BJ (cell line): Measurements from ENCODE around the gene BTBD2. TPM values are rescaled to one million over a fixed set of nuclear protein-coding genes. Genes with fewer than 3 reads are reported as not detected.

ENCODE experiments used
- CTCF ChIA-PET: fragments of 350-600 bp; formaldehyde crosslinking; extraction: SDS; loops from one replicate; lab custom pipeline; 2021; ENCODE audit warnings: antibody characterized with exemption, inconsistent platforms; lab: Yijun Ruan, JAX
- POLR2A ChIA-PET: fragments of 300-600 bp; sonication (Branson Sonifier 250); formaldehyde crosslinking; extraction: SDS; loops from one replicate; lab custom pipeline; 2021; ENCODE audit warnings: antibody characterized with exemption; lab: Charles Lee
- DNase-seq: peaks from one replicate; pipeline ENCODE4 v3.0.0-alpha.2; 2011; ENCODE audit warnings: low read depth
- H3K27me3 ChIP-seq: 2 replicates; pipeline ENCODE4 v1.6.0; 2011; ENCODE audit warnings: low read length; ENCODE audit not compliant: control insufficient read depth, insufficient read depth
- H3K36me3 ChIP-seq: 2 replicates; pipeline ENCODE4 v1.5.1; 2011; ENCODE audit warnings: low read length; ENCODE audit not compliant: control insufficient read depth, insufficient read depth
- H3K4me3 ChIP-seq: 2 replicates; pipeline ENCODE4 v1.5.1; 2011; ENCODE audit warnings: low read depth, mild to moderate bottlenecking, control low read depth, low read length
- polyA plus RNA-seq: library from polyadenylated mRNA; depleted of rRNA; stranded (reverse); fragments of >200 nt; gene quantifications from 2 replicates; pipeline ENCODE4 v1.2.3, GENCODE V29; 2011
- TF ChIP-seq, protein P1 (sequence below): IDR thresholded peaks from 2 replicates; pipeline ENCODE4 v1.5.1; 2011; ENCODE audit warnings: low read depth, mild to moderate bottlenecking, control low read depth, inconsistent platforms, low read length, moderate library complexity; ENCODE audit not compliant: insufficient read depth

Gene BTBD2
- polyA plus RNA-seq, 1 experiment: 39.3 TPM

DNA sequence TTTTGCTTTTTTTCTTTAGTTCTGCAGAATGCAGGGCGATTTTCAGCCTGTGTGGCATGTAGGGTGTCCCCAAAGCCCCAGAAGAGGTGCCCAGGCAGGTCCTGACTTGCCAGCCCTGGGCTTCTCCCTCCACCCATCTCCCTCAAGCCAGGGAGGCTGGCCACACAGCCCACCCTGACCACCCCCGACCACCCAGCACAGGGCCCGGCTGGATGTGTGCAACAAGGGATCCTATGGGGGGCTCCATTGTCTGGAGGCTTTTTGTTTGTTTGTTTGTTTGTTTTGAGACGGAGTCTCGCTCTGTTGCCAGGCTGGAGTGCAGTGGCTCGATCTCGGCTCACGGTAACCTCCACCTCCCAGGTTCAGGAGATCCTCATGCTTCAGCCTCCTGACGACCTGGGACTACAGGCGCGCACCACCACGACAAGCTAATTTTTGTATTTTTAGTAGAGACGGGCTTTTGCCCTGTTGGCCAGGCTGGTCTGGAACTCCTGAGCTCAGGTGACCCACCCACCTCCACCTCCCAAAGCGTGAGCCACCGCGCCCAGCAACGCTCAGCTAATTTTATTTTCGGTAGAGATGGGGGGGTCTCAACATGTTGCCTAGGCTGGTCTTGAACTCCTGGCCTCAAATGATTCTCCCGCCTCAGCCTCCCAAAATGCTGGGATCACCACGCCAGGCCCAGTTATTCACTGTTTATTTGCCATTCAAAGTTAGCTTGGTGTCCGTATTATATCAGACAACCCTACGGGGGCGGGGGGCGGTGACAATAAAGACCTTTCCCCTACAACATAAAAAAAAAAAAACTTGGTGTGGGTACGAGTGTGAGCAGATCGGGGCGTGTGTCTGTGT is 43.3 kb upstream of the BTBD2 start:
- POLR2A ChIA-PET: no interaction called here
- Histone ChIP-seq H3K27me3 (no peaks in the 10 kb centered on the region), H3K4me3 (no peak overlapping the region), H3K36me3 (no peaks in the 10 kb centered on the region)
- TF ChIP-seq, protein P1, sequence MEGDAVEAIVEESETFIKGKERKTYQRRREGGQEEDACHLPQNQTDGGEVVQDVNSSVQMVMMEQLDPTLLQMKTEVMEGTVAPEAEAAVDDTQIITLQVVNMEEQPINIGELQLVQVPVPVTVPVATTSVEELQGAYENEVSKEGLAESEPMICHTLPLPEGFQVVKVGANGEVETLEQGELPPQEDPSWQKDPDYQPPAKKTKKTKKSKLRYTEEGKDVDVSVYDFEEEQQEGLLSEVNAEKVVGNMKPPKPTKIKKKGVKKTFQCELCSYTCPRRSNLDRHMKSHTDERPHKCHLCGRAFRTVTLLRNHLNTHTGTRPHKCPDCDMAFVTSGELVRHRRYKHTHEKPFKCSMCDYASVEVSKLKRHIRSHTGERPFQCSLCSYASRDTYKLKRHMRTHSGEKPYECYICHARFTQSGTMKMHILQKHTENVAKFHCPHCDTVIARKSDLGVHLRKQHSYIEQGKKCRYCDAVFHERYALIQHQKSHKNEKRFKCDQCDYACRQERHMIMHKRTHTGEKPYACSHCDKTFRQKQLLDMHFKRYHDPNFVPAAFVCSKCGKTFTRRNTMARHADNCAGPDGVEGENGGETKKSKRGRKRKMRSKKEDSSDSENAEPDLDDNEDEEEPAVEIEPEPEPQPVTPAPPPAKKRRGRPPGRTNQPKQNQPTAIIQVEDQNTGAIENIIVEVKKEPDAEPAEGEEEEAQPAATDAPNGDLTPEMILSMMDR: no peak
- no peak for DNase-seq
- CTCF ChIA-PET: interaction anchor here (0.6 to 2.7 kb wide), 2 partner anchors 39 to 42 kb away, joined by 3 to 8 read pairs; no protein-coding TSS in a partner anchor

DNA sequence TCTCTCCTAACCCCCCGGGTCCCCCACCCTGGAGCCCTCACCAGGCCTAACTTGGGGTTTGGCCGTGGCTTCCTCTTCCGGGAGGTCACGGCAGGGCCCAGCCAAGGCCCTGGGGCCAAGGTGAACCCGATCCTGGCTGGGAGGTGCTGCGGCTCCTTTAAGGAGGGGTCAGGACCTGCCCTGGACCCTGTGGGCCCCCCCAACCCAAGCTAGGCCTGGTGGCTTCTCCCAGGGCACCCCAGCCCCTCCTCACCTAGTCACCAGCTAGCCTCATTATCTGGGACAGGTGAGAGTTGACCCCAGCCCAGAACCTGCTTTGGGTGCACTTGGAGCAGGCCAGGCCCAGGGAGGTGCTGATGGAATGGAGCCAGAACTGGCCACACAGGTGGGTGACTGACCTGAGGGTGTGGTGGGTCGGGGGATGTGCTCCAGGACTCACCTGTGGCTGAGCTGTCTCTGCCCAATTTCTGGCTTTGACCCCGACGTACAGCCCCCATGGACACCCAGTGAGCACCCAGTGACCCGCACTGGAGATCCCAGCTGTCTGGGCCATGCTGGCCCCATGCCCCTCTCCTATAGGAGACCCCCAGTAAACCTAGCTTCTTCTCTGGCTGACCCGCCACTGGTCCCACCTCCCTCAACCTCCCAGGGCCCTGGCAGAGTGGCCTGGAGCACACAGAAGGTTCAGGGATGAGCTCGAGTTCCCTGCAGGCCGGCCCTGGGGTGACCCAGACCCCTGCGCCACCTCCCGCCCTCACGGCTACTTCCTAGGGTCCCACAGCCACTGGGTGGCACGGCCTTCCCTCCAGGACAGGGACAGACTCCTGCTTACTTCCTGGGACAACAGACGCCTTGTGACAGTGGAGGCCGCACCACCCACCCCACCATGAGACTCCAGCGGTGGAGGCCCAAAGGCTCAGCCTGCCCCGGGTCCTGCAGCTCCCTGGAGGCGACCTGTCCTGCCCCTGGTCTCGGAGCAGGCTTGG is 42.3 kb upstream of the BTBD2 start:
- DNase-seq: no peak
- POLR2A ChIA-PET: no interaction called here
- Histone ChIP-seq H3K36me3 (no peaks in the 10 kb centered on the region), H3K4me3 (no peak overlapping the region), H3K27me3 (no peaks in the 10 kb centered on the region)
- CTCF ChIA-PET: interaction anchor here (2.7 kb wide), 1 partner anchor 38 kb away, joined by 8 read pairs; no protein-coding TSS in a partner anchor
- TF ChIP-seq, protein P1: no peak

DNA sequence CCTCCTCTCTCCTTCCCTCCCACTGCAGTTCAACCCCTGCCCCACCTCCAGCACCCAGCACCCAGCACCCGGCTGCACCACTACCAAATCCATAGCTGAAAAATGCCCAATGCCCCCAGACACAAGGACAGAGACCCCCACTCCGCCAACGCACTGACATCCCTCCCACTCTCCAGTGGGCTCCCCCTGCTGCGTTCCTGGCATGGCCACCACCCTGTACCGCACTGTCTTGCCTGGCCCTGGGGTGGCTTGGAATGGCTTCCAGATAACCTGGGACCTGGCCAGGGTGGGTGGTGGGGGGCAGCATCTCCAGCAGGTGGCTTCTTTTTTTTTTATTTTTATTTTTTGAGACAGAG is 41.3 kb upstream of the BTBD2 start:
- no peak for DNase-seq
- ChIA-PET POLR2A (no interaction called here), CTCF (interaction anchor here (1.0 to 1.1 kb wide), 2 partner anchors 9 to 54 kb away, joined by 3 read pairs; no protein-coding TSS in a partner anchor)
- H3K36me3 ChIP-seq: no peaks in the 10 kb centered on the region
- H3K27me3 ChIP-seq: no peaks in the 10 kb centered on the region
- H3K4me3 ChIP-seq: no peak overlapping the region
- TF ChIP-seq, protein P1: no peak

DNA sequence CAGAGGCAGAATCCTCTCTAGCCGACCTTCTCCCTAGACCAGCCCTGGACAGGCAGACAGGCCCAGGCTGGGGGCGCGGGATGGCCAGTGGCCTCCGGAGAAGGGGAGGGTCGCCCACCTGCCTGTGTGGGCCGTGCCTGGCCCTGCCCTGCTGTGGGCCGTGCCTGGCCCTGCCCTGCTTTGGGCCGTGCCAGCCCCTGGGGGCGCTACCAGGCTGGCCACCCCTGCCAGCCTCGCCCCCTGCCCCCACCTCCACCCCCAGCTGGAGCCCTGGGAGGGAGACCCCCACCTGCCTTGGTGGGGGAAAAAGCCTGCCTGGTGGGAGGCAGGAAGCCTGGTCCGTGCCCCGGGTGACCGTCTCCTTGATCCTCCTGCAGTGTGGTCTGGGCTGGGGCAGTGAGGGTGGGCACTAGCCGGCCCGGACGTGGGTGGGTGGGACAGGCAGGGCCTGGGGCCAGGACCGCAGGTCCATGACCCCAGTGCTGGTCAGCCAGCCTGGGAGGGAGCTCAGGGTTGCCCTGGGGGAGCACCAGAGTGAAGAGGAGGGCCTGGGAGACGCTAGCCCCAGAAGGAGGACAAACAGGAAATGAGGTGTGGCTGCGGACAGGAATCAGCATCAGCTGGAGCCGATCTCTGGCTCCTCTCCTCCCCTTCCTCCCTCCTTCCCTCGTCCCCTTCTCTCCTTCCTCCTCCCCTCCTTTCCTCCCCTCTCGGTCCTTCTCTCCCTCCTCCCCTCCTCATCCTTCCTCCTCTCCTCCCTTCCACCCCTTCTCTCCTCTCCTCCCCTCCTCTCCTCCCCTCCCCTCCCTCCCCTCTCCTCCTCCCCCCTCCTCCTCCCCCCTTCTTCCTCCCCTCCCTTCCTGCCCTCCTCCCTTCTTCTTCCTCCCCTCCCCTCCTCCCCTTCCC is 40.7 kb upstream of the BTBD2 start:
- TF ChIP-seq, protein P1: 0 out of 2 replicates have a peak, but pooled peaks have one; percentile 12
- CTCF ChIA-PET: interaction anchor here (1.0 to 1.1 kb wide), 2 partner anchors 9 to 53 kb away, joined by 3 read pairs; no protein-coding TSS in a partner anchor
- Histone ChIP-seq H3K36me3 (no peaks in the 10 kb centered on the region), H3K27me3 (no peaks in the 10 kb centered on the region), H3K4me3 (peak overlapping the region; percentile 43)
- POLR2A ChIA-PET: no interaction called here
- DNase-seq: no peak
